ENCODE data around the gene TTLL11. TPM values are rescaled to one million over a fixed set of nuclear protein-coding genes. Genes with fewer than 3 reads are reported as not detected.

The TTLL11 gene
- total RNA-seq, 1 donor from 2014 or later: 3.6 TPM

DNA sequence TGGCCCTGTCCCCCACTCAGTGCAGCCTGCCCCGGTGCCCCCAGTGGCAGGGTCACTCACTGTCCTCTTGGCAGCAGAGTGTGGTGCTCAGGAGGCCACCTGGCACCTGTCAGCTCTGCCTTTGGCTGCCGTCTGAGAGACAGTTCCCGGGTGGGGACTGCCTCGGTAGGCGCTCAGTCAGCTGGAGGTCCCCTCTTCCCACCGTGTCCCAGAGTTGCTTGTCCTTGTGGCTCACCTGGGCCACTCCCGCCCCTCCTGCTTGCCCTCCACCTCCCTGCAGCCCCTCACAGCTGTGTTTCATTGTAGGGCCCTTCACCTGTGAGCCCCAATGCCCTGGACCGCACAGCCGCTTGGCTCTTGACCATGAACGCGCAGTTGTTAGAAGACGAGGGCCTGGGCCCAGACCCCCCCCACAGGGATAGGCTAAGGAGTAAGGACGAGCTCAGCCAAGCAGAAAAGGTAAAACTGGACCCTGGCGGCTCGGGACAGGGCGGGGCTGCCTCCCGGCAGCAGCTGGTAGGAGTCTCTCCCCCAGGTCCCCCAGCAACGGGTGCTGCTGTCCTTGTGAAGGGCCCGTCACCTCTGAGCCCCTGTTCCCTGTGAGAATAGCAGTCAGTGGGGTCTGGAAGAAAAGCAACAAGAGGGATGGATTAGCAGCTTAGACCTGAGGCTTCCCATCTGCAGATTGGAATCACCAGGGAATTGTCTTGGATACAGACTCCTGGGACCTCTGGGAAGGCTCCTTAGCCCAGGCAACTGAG is 319.0 kb downstream of the TTLL11 start:
- H3K9me3 Mint-ChIP-seq: peaks cover 8% of the 10 kb centered on the region
- TF ChIP-seq CTCF (IDR thresholded peaks at IDR 0.05): no peak
- POLR2A ChIA-PET: no interaction called here
- H3K4me3 Mint-ChIP-seq: no peak overlapping the region
- ATAC-seq (ENCODE audit: low read depth) (no peak), DNase-seq (no peak)
- H3K27me3 Mint-ChIP-seq: no peaks in the 10 kb centered on the region
- intact Hi-C loops (cut with micrococcal nuclease): no loop called here
- H3K36me3 Mint-ChIP-seq (ENCODE audit: low read depth): peaks cover 2% of the 10 kb centered on the region
- CTCF ChIA-PET: no interaction called here
- no peak overlapping the region for H3K27ac Mint-ChIP-seq
- no peaks in the 10 kb centered on the region for H3K4me1 Mint-ChIP-seq

DNA sequence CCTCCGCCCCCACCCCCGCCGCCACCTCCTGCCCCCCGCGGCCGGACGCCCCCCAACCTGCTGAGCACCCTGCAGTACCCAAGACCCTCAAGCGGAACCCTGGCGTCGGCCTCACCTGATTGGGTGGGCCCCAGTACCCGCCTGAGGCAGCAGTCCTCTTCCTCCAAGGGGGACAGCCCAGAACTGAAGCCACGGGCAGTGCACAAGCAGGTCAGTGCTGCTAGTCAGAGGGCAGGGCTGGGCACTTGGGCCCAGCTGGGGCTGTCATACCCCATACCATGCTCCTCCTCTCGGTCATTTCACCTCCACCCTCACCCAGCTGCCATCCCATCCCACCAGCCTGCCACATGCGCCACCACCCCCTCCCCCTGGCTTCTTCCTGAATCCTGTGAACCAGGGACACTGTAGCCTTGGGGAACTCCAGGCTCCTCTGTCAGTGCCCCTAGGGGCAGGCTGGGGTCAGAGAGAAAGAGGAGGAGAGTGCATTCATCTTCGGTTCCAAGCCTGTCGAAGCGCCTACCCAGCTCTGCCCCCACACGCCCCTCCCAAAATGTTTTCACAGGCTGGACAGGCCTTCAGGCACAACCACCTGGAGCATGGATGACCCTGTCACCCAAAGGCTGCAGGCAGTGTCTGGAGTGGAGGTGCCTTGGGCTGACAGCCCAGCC is 319.7 kb downstream of the TTLL11 start:
- POLR2A ChIA-PET: no interaction called here
- CTCF ChIA-PET: no interaction called here
- Mint-ChIP-seq H3K27me3 (no peaks in the 10 kb centered on the region), H3K27ac (no peak overlapping the region), H3K4me3 (no peak overlapping the region), H3K36me3 (ENCODE audit: low read depth) (peaks cover 1% of the 10 kb centered on the region), H3K9me3 (peaks cover 4% of the 10 kb centered on the region), H3K4me1 (no peaks in the 10 kb centered on the region)
- intact Hi-C loops (cut with micrococcal nuclease): no loop called here
- TF ChIP-seq CTCF (IDR thresholded peaks at IDR 0.05): no peak
- ATAC-seq (ENCODE audit: low read depth) (no peak), DNase-seq (no peak)

DNA sequence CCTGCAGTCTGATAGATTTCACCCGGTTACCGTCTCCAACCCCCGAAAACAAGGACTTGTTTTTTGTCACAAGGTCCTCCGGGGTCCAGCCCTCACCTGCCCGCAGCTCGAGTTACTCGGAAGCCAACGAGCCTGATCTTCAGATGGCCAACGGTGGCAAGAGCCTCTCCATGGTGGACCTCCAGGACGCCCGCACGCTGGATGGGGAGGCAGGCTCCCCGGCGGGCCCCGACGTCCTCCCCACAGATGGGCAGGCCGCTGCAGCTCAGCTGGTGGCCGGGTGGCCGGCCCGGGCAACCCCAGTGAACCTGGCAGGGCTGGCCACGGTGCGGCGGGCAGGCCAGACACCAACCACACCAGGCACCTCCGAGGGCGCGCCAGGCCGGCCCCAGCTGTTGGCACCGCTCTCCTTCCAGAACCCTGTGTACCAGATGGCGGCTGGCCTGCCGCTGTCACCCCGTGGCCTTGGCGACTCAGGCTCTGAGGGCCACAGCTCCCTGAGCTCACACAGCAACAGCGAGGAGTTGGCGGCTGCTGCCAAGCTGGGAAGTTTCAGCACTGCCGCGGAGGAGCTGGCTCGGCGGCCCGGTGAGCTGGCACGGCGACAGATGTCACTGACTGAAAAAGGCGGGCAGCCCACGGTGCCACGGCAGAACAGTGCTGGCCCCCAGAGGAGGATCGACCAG is 320.4 kb downstream of the TTLL11 start:
- H3K4me3 Mint-ChIP-seq: no peak overlapping the region
- no peaks in the 10 kb centered on the region for H3K36me3 Mint-ChIP-seq (ENCODE audit: low read depth)
- no peak for ATAC-seq (ENCODE audit: low read depth)
- intact Hi-C loops (cut with micrococcal nuclease): no loop called here
- H3K27me3 Mint-ChIP-seq: no peaks in the 10 kb centered on the region
- DNase-seq: no peak
- no peak overlapping the region for H3K27ac Mint-ChIP-seq
- no peak for TF ChIP-seq CTCF (IDR thresholded peaks at IDR 0.05)
- ChIA-PET POLR2A (no interaction called here), CTCF (no interaction called here)
- H3K4me1 Mint-ChIP-seq: no peaks in the 10 kb centered on the region
- H3K9me3 Mint-ChIP-seq: peaks cover under 1% of the 10 kb centered on the region

Other genes with a start within 250 kb of the TTLL11 start
- 21.1 and 21.2 TPM in 2 replicates for gene NDUFA8, start 66.5 kb upstream of the TTLL11 start, total RNA-seq
- gene MORN5, start 66.6 kb upstream of the TTLL11 start, total RNA-seq: not detected in 2 replicates
- gene LHX6, start 135.6 kb upstream of the TTLL11 start, total RNA-seq: not detected in 2 replicates
- 14.2 and 15.3 TPM in 2 replicates for gene RBM18, start 171.5 kb upstream of the TTLL11 start, total RNA-seq
- 55.2 and 60.6 TPM in 2 replicates for gene MRRF, start 171.6 kb upstream of the TTLL11 start, total RNA-seq

Data from activated B cell treated with CpG ODN at 0.5 μM for 24 hours (primary cell).